Ishikawa (cell line): ENCODE measurements around the gene C2orf49.

Experiments used
- CREB1 ChIP-seq: IDR thresholded peaks from 2 replicates; pipeline ENCODE4 v1.6.1; 2012; ENCODE audit warnings: low read depth
- EP300 ChIP-seq: IDR thresholded peaks from 2 replicates; pipeline ENCODE4 v1.6.1; 2012; ENCODE audit warnings: borderline replicate concordance
- MAX ChIP-seq: IDR thresholded peaks from 2 replicates; pipeline ENCODE4 v1.6.1; 2012
- NFIC ChIP-seq: IDR thresholded peaks from 2 replicates; pipeline ENCODE4 v1.6.1; 2012
- REST ChIP-seq: IDR thresholded peaks from 2 replicates; pipeline ENCODE4 v1.6.1; 2012; ENCODE audit warnings: low read depth, mild to moderate bottlenecking
- TAF1 ChIP-seq: IDR thresholded peaks from 2 replicates; pipeline ENCODE4 v1.6.1; 2012; ENCODE audit warnings: low read depth, mild to moderate bottlenecking

GRCh38 chr2:105368759-105369408 lies 31.5 kb downstream of the C2orf49 start:
- no peak for TF ChIP-seq MAX
- no peak for TF ChIP-seq EP300
- no peak for TF ChIP-seq CREB1
- TF ChIP-seq REST: no peak
- no peak for TF ChIP-seq TAF1
- TF ChIP-seq NFIC: no peak
